H9 (cell line): ENCODE data around the gene ZNF568. TPM values are rescaled to one million over a fixed set of nuclear protein-coding genes. Genes with fewer than 3 reads are reported as not detected.

Experiments used
- DNase-seq: peaks from one replicate; pipeline ENCODE4 v3.0.0-alpha.2; 2017
- H2AFZ ChIP-seq: one replicate; pipeline ENCODE4 v1.6.1; 2013; ENCODE audit warnings: mild to moderate bottlenecking, low read length, control low read depth, moderate library complexity
- H2AK5ac ChIP-seq: 2 replicates; pipeline ENCODE4 v1.6.1; 2013; ENCODE audit warnings: low read length, control low read depth, mixed read lengths; ENCODE audit not compliant: insufficient read length
- H2BK120ac ChIP-seq: one replicate; pipeline ENCODE4 v1.6.1; 2013; ENCODE audit warnings: low read depth, mild to moderate bottlenecking, low read length, control low read depth, inconsistent platforms; ENCODE audit not compliant: poor library complexity, severe bottlenecking
- H2BK12ac ChIP-seq: 2 replicates; pipeline ENCODE4 v1.6.1; 2013; ENCODE audit warnings: low read length, control low read depth, mixed read lengths, low read depth; ENCODE audit not compliant: insufficient read length
- H2BK15ac ChIP-seq: 2 replicates; pipeline ENCODE4 v1.6.1; 2013; ENCODE audit warnings: low read depth, low read length, control low read depth
- H2BK20ac ChIP-seq: one replicate; pipeline ENCODE4 v1.6.1; 2013; ENCODE audit warnings: low read depth, mild to moderate bottlenecking, low read length, control low read depth, inconsistent platforms; ENCODE audit not compliant: poor library complexity, severe bottlenecking
- H2BK5ac ChIP-seq: 2 replicates; pipeline ENCODE4 v1.6.1; 2013; ENCODE audit warnings: low read length, control low read depth, mixed read lengths; ENCODE audit not compliant: insufficient read length
- H3K14ac ChIP-seq: 2 replicates; pipeline ENCODE4 v1.6.1; 2013; ENCODE audit warnings: low read length, control low read depth; ENCODE audit not compliant: insufficient read depth
- H3K18ac ChIP-seq: 2 replicates; pipeline ENCODE4 v1.6.1; 2013; ENCODE audit warnings: low read depth, mild to moderate bottlenecking, mixed read lengths, low read length, control low read depth; ENCODE audit not compliant: insufficient read length
- H3K23ac ChIP-seq: 2 replicates; pipeline ENCODE4 v1.6.1; 2013; ENCODE audit warnings: low read length, control low read depth, mixed read lengths, low read depth; ENCODE audit not compliant: insufficient read length
- H3K23me2 ChIP-seq: 2 replicates; pipeline ENCODE4 v1.6.1; 2013; ENCODE audit warnings: low read depth, mild to moderate bottlenecking, mixed read lengths, low read length, control low read depth; ENCODE audit not compliant: insufficient read length, poor library complexity, severe bottlenecking
- H3K27ac ChIP-seq: 2 replicates; pipeline ENCODE4 v1.5.1; 2013; ENCODE audit warnings: low read length, control low read depth, mixed read lengths, low read depth; ENCODE audit not compliant: insufficient read length
- H3K27me3 ChIP-seq: 2 replicates; pipeline ENCODE4 v1.6.1; 2013; ENCODE audit warnings: low read length, control low read depth, inconsistent platforms; ENCODE audit not compliant: insufficient read depth
- H3K4ac ChIP-seq: 2 replicates; pipeline ENCODE4 v1.6.1; 2013; ENCODE audit warnings: low read depth, mild to moderate bottlenecking, control low read depth, inconsistent platforms, low read length, moderate library complexity
- H3K4me1 ChIP-seq: 2 replicates; pipeline ENCODE4 v1.6.1; 2013; ENCODE audit warnings: low read length, control low read depth, inconsistent platforms; ENCODE audit not compliant: insufficient read depth
- H3K4me2 ChIP-seq: 2 replicates; pipeline ENCODE4 v1.6.1; 2013; ENCODE audit warnings: low read length, control low read depth, mixed read lengths; ENCODE audit not compliant: insufficient read length, insufficient read depth
- H3K56ac ChIP-seq: 2 replicates; pipeline ENCODE4 v1.6.1; 2013; ENCODE audit warnings: low read depth, mild to moderate bottlenecking, mixed read lengths, low read length, control low read depth; ENCODE audit not compliant: insufficient read length
- H3K79me1 ChIP-seq: 2 replicates; pipeline ENCODE4 v1.6.1; 2013; ENCODE audit warnings: low read depth, mild to moderate bottlenecking, moderate library complexity, low read length, control low read depth, inconsistent platforms; ENCODE audit not compliant: insufficient read depth, poor library complexity, severe bottlenecking
- H3K79me2 ChIP-seq: 2 replicates; pipeline ENCODE4 v1.6.1; 2013; ENCODE audit warnings: low read length, control low read depth, inconsistent platforms; ENCODE audit not compliant: insufficient read depth
- H3K9ac ChIP-seq: 2 replicates; pipeline ENCODE4 v1.6.1; 2013; ENCODE audit warnings: low read length, control low read depth, mixed read lengths; ENCODE audit not compliant: insufficient read length; ENCODE audit errors: extremely low read depth
- H3K9me3 ChIP-seq: one replicate; pipeline ENCODE4 v1.6.1; 2013; ENCODE audit warnings: low read depth, low read length, inconsistent platforms; ENCODE audit not compliant: control insufficient read depth
- H3T11ph ChIP-seq: one replicate; pipeline ENCODE4 v1.6.1; 2013; ENCODE audit warnings: mild to moderate bottlenecking, low read length, control low read depth, inconsistent platforms
- H4K20me1 ChIP-seq: one replicate; pipeline ENCODE4 v1.6.1; 2013; ENCODE audit not compliant: control insufficient read depth, insufficient read length, insufficient read depth
- H4K5ac ChIP-seq: 2 replicates; pipeline ENCODE4 v1.6.1; 2013; ENCODE audit warnings: low read depth, mild to moderate bottlenecking, mixed read lengths, low read length, control low read depth; ENCODE audit not compliant: insufficient read length
- H4K8ac ChIP-seq: replicated peaks from 2 replicates; pipeline ENCODE4 v1.6.1; 2013; ENCODE audit warnings: low read length, control low read depth, mixed read lengths, low read depth; ENCODE audit not compliant: insufficient read length
- H4K91ac ChIP-seq: 2 replicates; pipeline ENCODE4 v1.6.1; 2013; ENCODE audit warnings: low read depth, mild to moderate bottlenecking, moderate library complexity, mixed read lengths, low read length, control low read depth; ENCODE audit not compliant: insufficient read length
- H3K27ac Mint-ChIP-seq, 3 experiments: 2 replicates in 2 of 3; 3 replicates in 1 of 3; pipeline ENCODE4 v1.8.0; 2020 to 2021; ENCODE audit warnings: mixed read lengths in 3 of 3, mild to moderate bottlenecking in 1 of 3, moderate library complexity in 1 of 3
- H3K27me3 Mint-ChIP-seq: 2 replicates; pipeline ENCODE4 v1.8.0; 2021; ENCODE audit warnings: low read depth, mild to moderate bottlenecking, moderate library complexity, mixed read lengths
- H3K36me3 Mint-ChIP-seq, 3 experiments: 2 replicates in 2 of 3; 3 replicates in 1 of 3; pipeline ENCODE4 v1.8.0; 2020 to 2021; ENCODE audit warnings: low read depth in 3 of 3, mixed read lengths in 3 of 3; ENCODE audit not compliant: insufficient read depth in 1 of 3
- H3K4me1 Mint-ChIP-seq, 2 experiments: 2 replicates each; pipeline ENCODE4 v1.8.0; 2020; ENCODE audit warnings: mixed read lengths in 2 of 2
- H3K4me3 Mint-ChIP-seq, 2 experiments: 2 replicates in 1 of 2; 3 replicates in 1 of 2; pipeline ENCODE4 v1.8.0; 2020 to 2021; ENCODE audit warnings: mild to moderate bottlenecking in 2 of 2, mixed read lengths in 2 of 2, moderate library complexity in 1 of 2
- H3K9me3 Mint-ChIP-seq, 2 experiments: 2 replicates in 1 of 2; 3 replicates in 1 of 2; pipeline ENCODE4 v1.8.0; 2020; ENCODE audit warnings: mild to moderate bottlenecking in 2 of 2, mixed read lengths in 2 of 2, moderate library complexity in 1 of 2
- CTCF ChIP-seq: fragments of 200-600 bp; sonication (generic); conservative IDR thresholded peaks from 3 replicates; pipeline ENCODE4 v1.8.0; 2021; ENCODE audit warnings: antibody characterized with exemption, mild to moderate bottlenecking
- WGBS: extraction: QIAGEN DNeasy Blood & Tissue Kit; methylation state at CpG from one replicate; pipeline ENCODE4 v1.1.7; 2013; ENCODE audit warnings: missing lambda C conversion rate, low lambda C conversion rate, mixed read lengths; ENCODE audit not compliant: insufficient read length; ENCODE audit errors: extremely low coverage; 5-methylcytosine and 5-hydroxymethylcytosine counted together
- total RNA-seq: library from RNA; stranded (reverse); gene quantifications from 2 replicates; pipeline ENCODE4 v1.2.1, GENCODE V29; 2021

Gene ZNF568
- total RNA-seq, 1 experiment from 2014 or later, result 3.1 TPM

DNA sequence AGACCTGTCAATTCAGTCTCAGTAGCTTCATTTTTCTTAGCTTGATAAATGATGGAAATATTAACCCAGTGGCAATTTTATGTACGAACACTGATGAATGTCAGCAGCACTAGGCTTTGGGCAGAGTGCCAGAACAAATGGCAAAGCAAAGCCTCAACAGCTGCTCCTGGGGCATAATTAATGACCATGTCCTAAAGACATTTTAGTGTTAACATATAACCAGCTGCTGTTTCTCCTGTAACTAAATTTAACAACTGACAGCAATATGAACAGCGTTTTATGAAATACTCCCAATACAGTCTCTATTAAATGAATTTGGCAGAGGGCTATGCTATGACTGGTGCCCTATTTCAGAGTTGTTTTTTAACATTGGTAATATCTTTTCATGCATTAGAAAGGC is 47.1 kb downstream of the ZNF568 start:
- Histone ChIP-seq H3K27ac (no peak overlapping the region), H2BK5ac (no peak overlapping the region), H2AFZ (no peak overlapping the region), H3K4me2 (no peak overlapping the region), H3K9me3 (peaks cover 49% of the 10 kb centered on the region), H3K23me2 (no peaks in the 10 kb centered on the region), H3K79me2 (no peaks in the 10 kb centered on the region), H3K4me1 (no peaks in the 10 kb centered on the region), H2BK15ac (no peak overlapping the region), H4K91ac (no peak overlapping the region), H2BK20ac (no peak overlapping the region), H3K18ac (no peak overlapping the region), H3K27me3 (no peaks in the 10 kb centered on the region), H4K5ac (no peak overlapping the region), H4K8ac (no peak overlapping the region), H3K9ac (no peak overlapping the region), H2BK12ac (no peak overlapping the region), H3K79me1 (no peaks in the 10 kb centered on the region), H3T11ph (no peak overlapping the region), H3K4ac (no peak overlapping the region), H2AK5ac (no peak overlapping the region), H2BK120ac (no peak overlapping the region), H3K56ac (no peak overlapping the region), H3K23ac (no peak overlapping the region), H3K14ac (no peak overlapping the region), H4K20me1 (no peaks in the 10 kb centered on the region)
- Mint-ChIP-seq H3K27ac (no peak overlapping the region), H3K4me1 (no peaks in the 10 kb centered on the region), H3K4me3 (no peak overlapping the region), H3K27me3 (no peaks in the 10 kb centered on the region), H3K36me3 (peaks cover 0 to 39% (median 3%) of the 10 kb centered on the region in 3 experiments; a peak in 4 of 7 replicates), H3K9me3 (peaks cover 75 to 82% of the 10 kb centered on the region in 2 experiments)
- WGBS, result no CpG with 5 or more reads among the region's 2 CpGs
- no peak for DNase-seq
- TF ChIP-seq CTCF, result no peak
